Uterine smooth muscle cell (primary cell): ENCODE data around the gene HOXA1. TPM values are rescaled to one million over a fixed set of nuclear protein-coding genes. Genes with fewer than 3 reads are reported as not detected.

Experiments
- total RNA-seq: library from RNA; depleted of rRNA; stranded (reverse); fragments of >200 nt; gene quantifications from 2 replicates; pipeline ENCODE4 v1.2.3, GENCODE V29; 2014

Gene HOXA1
- total RNA-seq = under 0.01 and 0.11 TPM in 2 replicates

DNA sequence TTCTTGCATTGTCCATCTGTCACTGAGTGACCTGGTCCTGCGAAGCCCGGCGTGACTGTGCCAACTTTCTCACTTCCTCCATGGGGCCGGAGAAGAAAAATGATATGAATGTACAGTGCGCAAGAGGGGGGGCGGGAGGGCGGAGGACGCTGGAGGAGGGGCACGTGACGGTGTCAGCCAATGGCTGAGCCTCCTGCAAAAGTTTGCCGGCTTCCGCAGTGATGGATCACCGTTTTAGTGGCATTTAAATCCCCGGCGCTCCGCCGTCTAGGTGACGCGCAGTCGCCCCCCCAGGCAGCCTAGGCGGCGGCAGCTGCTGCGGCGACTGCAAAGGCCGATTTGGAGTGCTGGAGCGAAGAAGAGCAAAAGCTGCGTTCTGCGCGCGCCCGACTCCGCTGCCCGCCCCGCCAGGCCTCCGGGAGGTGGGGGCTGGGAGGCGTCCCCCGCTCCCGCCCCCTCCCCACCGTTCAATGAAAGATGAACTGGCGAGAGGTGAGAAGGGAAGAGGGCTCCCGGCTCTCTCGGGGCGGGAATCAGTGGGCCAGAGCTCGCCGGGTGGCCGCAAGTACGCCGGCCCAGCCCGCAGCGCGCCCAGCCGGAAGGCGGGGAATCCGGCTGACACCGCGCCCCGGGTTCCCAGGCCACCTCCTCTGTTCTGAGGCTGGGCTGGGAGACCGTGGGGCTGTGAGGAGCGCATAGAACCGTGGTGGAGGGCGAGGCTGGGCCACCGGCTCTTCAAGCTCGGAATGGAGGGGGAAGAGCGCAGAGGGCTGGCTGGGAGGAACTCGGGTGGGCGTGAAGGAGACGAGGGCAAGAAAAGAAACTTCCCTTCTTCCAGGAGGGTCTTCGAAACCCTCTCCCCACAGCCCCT is at the start of gene HOXA1:
Gene HOXA1, minus strand, starts transcription at position 104 of the 871 bp plus-strand sequence. Its CDS starts 88 bp downstream, at position 16.

DNA sequence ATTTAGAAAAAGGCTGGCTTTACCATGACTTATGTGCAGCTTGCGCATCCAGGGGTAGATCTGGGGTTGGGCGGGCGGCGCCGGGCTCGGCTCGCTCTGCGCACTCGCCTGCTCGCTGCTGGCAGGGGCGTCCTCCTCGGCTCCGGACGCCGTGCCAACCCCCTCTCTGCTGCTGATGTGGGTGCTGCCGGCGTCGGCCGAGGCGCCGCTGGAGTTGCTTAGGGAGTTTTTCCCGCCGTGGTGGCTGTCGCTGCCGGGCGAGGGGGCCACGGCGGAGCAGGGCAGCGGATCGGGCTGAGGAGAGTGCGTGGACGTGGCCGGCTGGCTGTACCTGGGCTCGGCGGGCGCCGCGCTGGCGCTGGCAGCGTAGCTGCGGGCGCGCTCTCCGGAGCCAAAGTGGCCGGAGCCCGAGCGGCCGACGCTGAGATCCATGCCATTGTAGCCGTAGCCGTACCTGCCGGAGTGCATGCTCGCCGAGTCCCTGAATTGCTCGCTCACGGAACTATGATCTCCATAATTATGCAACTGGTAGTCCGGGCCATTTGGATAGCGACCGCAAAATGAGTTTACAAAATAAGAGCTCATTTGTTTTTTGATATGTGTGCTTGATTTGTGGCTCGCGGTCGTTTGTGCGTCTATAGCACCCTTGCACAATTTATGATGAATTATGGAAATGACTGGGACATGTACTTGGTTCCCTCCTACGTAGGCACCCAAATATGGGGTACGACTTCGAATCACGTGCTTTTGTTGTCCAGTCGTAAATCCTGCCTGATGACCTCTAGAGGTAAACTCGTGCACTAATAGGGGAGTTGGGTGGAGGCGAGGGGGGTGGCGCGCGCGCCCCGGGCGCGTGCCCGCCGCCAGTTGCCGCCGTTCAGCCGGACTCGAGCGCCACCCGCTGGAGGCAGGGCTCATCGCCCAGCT is 47.5 kb upstream of the HOXA1 start, which contains the start of gene HOXA5:
Gene HOXA5, minus strand, starts transcription at position 659 of the 927 bp plus-strand sequence. Its CDS starts 74 bp downstream, at position 585.

GRCh38 chr7:27130540-27131389 is 35.0 kb upstream of the HOXA1 start, which contains the start of gene HOXA4:
Gene HOXA4 (minus strand): TSS chr7:27130757. CDS start chr7:27130733, 24 bp downstream.

DNA sequence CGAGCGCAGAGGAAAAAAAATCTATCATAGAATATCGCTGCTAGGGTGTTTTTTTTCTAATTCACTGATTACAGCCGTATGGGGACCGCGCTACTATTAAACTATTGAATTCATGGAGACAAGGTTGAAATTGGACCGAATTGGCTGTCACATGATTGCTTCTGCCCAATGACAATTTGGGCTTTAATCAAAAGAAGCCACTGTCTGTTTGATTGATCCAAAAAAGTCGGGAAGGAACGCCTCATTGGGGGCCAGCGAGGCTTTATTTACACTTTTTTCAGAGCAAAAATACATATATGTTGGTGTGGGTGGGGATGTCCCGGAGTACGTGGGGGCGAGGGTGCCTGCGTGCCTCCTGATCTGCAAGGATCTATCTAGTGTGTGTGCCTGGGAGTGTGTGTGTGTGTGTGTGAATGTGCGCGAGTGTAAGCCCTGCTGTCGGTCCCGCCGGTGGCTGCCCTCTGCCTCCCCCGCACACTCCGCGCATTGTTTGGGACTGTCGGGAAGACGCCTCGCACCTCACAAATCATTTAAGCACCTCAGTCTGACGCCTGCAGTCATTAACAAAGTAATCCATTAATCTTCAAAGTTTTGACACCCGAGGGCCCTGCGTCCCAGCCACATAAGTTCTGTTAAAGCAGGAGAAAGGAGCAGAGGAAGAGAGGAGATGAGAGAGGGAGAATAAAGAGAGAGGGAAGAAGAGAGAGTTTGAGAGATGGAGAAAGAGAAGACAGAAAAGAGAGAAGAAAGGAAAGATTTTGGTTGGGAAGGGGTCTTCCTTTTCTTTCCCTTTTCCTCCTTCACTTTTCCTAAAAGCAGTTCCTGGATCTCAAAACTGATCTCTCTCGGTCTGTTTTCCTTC is 7.0 kb upstream of the HOXA1 start, which contains the start of gene HOXA2:
Gene HOXA2, minus strand, starts transcription at position 103 of the 862 bp plus-strand sequence. CDS start 183 bp downstream, outside the sequence.

Other genes with a start within 250 kb of the HOXA1 start
- gene SKAP2, start 231.4 kb downstream of the HOXA1 start, total RNA-seq = 5.9 and 6.0 TPM in 2 replicates
- gene HOXA2, start 6.7 kb upstream of the HOXA1 start, total RNA-seq = under 0.01 TPM in 1 of 2 replicates, not detected in the other
- 0.22 and 0.37 TPM in 2 replicates for gene HOXA4, start 34.8 kb upstream of the HOXA1 start, total RNA-seq
- 0.66 and 0.75 TPM in 2 replicates for gene HOXA5, start 47.7 kb upstream of the HOXA1 start, total RNA-seq
- 0.37 and 1.7 TPM in 2 replicates for gene HOXA6, start 51.8 kb upstream of the HOXA1 start, total RNA-seq
- under 0.01 and 1.2 TPM in 2 replicates for gene HOXA3, start 56.6 kb upstream of the HOXA1 start, total RNA-seq
- gene HOXA7, start 60.7 kb upstream of the HOXA1 start, total RNA-seq = 0.77 and 1.9 TPM in 2 replicates
- gene HOXA9, start 69.5 kb upstream of the HOXA1 start, total RNA-seq = 8.6 and 13.6 TPM in 2 replicates
- 12.6 and 14.5 TPM in 2 replicates for gene HOXA10, start 78.3 kb upstream of the HOXA1 start, total RNA-seq
- 12.4 and 17.5 TPM in 2 replicates for gene HOXA11, start 89.2 kb upstream of the HOXA1 start, total RNA-seq
- gene HOXA13, start 104.1 kb upstream of the HOXA1 start, total RNA-seq = 14.9 and 17.6 TPM in 2 replicates
- gene EVX1, start 146.8 kb upstream of the HOXA1 start, total RNA-seq = under 0.01 TPM in 1 of 2 replicates, not detected in the other